SHP77 treated with DMSO at 0.1 percent for 48 hours (cell line): Measurements from ENCODE around the gene IGF1R.
"Not testable (repeated sequence)": the region's sequence is repeated elsewhere in the genome, so short reads cannot be mapped to it uniquely, and the experiment has no call there.

Experiments
- DNase-seq: peaks from one replicate; lab custom pipeline; 2025; lab: John Stamatoyannopoulos, UW

The IGF1R gene

DNA sequence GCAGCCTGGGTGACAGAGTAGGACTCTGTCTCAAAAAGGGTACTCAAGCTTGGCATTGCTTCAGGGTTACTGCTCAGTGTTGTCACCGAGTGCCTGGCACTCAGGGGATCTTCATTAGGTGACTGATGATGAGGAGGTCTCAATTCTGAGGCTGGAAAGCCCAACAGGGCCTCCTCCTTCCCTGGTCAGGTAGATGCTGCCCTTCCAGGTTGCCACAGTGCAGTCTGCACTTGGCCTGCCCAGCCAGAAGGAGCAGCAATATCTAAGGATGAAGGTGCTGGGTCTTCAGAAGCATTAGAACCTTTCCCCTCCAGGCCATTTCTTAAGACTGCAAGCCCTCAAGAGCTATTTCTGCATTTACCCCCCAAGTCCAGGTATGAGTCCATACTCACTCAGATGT lies 317.3 kb downstream of the IGF1R start:
- no peak for DNase-seq

DNA sequence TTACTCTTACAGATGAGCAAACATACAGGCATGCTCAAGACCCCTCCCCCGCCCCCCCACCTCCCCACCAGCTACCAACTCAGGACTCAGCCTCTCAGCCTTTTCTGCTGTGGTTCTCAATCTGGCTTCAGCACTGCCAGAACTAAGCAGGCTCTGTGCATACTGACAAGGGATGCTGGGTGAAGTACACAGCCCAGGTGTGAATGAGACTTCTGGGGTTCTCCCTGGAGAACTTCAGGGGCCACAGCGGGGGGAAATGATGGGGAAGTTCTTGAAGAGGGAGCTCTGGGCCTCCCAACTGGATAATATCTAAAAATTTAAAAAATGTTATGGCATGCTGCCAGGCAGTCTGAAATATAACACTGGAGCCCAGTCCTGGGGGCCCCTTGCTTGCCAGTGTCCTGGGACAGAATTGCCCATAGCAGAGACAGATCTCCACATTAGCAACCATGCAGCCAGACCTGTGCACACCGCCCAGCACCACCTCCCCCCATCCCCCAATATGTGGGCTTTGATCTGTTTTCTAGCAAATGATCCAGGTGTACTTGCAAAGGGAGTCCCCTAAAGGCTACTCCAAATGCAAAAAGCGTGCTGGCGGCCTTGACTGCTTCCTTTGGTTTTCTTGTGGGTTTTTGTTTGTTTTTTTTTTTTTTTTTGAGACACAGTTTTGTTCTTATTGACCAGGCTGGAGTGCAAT lies 317.9 kb downstream of the IGF1R start:
- no peak for DNase-seq

DNA sequence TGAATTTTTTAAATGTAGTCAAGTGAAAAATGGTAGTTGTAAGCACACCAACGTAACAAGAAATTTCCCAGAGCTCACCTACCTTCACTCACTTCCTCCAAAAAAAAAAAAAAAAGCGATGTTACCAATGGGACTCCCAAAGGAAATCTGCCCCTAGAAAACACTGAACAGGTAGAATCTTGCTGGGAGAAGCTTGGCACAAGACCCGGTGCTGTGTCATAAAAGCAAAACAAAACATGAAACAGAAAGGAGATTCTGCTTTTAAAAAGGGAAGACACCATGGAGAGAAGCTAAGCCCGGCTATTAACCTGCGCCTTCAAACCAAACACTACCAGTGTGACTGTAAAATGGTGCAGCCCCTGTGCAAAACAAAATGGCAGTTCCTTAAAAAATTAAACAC lies 318.8 kb downstream of the IGF1R start:
- DNase-seq, result no peak

DNA sequence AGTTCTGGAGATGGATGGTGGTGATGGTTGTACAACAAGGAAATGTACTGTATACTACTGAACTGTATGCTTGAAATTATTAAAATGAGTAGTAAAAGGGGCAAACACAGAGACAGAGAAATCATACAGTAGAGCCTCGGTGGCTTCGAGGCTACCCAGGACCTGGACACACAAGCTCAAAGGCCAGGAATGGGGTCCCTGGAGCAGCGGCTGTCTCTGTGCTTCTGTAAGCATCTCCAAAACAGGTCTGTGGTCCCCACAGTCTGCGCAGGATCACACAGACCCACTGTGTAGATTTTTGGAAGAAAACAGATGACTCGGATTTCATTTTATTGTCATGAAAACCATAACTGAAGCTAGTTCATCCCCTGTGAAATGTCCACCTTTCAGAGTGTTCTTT lies 319.6 kb downstream of the IGF1R start:
- no peak for DNase-seq

DNA sequence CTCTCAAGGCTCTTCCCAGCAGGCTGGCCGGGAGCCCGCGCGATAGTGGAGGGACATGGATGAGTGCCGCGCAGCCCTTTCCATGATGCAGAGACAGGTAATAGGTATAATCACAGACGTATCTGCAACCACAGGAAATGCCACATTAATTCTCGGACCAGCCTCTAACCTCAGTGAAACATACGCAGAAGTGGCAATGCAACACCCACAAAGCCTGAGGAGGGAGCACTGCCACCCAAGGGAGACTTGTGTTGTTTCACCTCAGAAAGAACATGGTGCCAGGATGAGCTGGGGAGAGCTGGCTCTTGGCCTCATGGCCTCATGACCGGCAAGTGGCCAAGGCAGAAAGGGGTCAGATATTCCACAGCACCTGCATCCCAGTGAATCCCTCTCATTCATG lies 320.2 kb downstream of the IGF1R start:
- DNase-seq, result no peak

DNA sequence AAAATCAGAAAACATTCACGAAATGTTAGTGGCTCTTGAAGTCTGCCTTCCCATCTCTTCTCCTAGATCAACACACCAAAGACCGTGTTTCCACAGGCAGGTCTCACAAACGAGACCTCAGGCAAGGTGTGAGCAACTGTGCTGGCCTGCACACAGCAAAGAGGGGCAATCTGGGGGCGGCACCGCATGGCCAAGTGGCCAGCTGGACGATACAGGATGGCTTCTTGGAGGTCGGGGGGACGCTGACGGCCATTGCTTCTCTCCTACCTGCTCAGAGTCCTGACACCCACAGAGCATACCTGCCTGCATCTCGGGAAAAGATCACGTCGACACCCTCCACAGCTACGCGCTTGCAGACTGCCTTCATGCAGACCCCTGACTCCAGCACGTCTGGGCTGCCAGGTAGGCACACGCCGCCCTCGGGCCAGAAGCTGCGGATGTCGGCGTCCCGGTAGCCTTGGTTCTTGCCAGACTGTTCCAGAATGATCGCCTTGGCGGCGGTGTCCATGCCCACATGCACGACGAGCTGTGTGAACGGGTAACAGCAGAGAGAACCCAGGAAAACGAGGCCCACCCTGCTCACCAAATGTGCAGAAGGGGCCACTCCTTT lies 320.9 kb downstream of the IGF1R start:
- DNase-seq, result no peak

DNA sequence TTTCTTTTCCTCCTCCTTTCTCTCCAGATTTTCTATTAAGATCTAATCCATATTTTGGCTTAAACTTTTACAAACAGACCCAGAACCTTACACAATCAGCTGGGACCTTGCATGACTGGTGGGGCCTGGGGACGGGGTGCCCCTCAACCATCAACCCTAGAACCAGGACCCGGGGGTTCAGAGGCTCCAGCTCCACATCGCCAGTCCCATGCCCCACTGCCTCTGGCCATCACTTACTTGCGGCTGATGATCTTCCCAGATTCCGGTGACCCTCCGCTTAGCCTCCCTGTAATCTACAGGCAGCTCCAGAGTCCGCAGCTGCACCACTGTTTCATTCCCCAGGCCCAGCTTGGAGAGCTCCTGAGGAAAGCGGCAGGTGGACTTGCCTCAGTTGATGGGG lies 322.5 kb downstream of the IGF1R start:
- DNase-seq, result no peak

DNA sequence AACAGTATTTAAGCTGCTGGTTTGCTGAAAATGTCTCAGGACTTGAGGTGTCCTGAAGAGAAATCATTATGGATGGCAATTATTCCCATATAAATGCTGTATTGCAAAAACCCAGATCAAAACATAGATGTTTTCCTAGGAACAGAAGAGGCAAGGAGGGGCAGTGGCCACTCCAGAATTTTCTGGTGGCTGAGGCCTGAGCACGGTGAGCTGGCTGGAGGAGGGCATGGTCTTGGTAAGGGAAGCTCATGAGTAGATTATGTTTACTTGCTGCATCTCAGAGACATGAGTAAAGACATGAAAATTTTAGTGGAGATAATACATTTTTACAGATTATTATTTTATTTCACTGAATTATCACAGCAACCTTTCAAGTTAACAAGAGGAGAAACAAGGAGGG lies 328.2 kb downstream of the IGF1R start:
- DNase-seq, result no peak

DNA sequence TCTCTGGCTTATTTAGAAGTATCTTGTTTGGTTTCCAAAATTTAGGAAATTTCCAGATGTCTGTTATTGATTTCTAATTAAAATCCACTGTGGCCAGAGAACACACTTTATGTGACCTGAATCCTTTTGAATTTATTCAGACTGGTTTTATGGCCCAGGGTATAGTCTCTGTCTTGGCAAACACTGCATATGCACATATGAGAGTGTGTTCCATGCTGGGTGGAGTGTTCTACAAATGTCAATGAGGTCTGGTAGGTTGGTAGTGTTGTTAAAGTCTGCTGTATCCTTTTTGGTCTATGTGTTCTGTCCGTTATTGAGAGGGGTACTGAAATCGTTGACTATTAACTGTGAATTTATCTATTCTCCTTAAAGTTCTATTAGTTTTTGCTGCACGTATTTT lies 329.1 kb downstream of the IGF1R start:
- DNase-seq, result no peak

DNA sequence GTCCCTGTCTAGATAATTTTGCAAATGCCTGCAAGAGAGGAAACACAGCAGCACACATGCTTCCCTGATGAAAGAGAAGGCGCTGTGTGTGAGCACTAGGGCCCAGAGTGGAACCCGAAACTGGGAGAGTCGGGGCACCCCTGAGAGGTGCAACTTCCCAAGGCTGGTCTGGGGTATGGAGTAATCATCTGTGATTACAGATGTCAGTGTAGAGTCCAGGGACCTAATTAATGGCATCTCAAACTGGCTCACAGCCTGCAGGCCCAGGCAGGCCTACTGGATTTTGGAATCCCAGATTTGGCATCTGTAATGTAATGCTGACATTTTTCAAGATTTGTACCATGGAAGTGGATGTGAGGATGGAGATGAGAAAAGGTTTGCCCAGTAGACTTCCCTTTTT lies 329.8 kb downstream of the IGF1R start:
- DNase-seq, result no peak

DNA sequence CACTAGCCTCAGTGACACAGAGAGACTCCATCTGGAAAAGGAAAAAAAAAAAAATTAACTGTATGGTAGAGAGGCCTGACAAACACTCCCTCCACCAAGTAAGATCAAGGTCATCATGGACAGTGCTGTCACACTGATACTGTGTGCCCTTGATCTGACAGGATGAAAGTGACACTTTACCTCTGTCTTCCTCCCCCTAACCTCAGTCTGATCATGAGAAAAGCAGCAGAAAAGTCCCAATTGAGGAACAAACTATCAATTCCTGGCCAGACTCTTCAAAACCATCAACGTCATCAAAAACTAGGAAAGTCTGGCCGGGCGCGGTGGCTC lies 332.5 kb downstream of the IGF1R start:
- no peak for DNase-seq

DNA sequence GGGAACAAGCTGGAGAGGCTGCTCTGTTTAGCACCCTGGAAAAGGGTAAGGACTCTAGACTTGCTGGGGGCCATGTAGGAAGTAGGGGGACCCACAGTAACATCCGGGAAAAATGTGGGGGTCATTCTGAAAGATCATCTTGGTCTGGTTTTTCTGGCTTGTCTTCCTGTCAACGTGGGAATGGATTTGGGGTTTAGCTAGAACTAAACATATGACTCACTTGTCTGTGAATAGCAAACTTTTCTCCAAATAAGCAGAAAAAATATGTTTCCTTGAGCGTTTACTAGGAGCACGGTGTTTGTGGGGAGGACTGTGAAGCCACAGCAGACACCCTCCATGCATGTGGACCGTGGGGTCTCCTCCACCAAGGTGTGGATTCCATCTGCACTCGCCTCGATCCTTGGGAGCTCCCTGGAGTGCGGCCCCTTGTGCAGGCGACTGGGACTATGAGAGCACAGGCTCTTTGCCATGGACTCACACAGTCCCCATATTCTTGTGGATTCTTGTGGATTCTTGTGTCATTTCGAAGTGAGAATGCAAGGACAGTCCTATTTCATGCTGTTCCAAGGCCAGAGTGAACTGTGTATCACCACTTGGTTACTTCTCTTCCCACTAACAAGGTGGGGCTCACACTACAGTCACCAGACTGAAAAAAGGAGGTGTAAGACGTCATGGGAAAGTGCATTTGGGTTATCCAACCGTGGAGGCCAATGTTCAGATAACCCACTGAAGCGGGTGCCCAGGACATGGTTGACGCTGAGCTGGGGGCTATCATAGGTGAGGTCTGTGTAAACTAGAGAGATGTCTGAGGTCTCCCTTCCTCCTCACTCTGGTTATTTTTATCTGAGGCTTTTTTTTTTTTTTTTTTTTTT lies 333.7 kb downstream of the IGF1R start:
- DNase-seq, result no peak

DNA sequence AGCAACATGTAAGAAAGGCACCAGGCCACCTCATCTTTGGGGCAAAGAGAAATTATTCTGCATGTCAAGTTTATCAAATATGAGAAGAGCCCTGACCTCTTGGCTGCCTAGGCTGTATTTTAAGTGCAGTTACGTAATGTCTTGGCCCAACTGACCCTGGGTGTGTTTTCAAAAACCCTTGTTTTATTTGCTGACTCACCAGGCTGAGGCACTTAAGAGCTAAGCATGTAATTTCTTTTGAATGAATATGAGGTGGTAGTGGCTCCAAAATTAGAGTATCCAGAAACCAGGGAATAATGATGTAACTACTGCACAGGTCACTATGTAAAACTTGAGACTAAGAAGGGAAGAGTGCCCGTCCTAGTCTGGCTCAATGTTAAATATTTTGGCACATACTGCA lies 335.0 kb downstream of the IGF1R start:
- DNase-seq, result no peak

DNA sequence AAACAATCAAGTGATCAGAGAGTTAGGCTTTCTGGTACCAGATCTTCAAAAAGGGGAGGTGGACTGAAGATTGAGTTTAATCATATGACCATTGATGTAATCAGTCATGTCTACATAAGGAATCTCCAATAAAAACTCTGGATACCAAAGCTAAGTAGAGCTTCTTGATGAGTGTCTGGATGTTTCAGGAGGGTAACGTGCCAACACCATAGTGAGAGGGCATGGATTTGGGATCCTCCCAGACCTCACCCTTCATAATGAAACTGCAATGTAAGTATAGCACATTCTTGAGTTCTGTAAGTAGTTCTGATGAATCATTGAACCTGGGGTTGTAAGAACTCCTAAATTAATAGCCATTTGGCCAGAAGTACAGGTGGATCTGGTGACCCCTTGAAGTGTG lies 337.9 kb downstream of the IGF1R start:
- DNase-seq, result no peak

DNA sequence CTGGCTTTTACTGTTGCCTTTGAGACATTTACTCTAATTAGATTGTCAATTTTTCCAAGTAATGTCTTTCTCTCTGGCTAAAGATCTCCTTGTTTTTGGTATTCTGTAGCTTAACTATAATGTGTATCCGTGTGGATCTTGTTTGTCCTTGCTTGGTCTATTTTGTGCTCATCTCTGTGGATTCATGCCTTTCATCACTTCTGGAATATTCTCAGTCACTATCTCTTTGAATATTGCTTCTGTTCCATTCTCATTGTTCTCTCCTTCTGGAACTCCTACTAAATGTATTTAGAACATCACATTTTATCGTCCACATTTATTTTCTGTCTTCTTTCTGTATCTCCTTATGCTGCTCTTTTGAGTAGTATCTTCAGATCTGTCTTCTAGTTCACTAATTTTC lies 346.6 kb downstream of the IGF1R start:
- DNase-seq, result no peak

DNA sequence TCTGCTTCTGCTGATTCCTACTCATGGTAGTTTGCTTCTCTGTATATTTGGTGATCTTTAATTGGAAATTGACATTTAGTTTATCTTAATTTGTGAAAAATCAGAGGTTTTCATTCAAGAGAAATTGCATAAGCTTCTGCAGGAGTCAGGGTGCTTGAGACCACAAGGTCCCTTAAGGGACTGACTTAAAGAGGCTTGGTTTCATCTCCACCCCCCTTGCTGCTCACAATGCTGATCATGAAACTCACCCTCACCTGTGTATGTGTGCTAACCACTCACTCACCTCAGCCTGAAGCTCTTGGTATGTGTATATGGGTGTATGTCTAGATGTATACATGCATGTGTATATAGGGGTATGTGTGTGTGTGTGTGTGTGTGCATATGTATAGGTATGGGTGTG lies 347.8 kb downstream of the IGF1R start:
- DNase-seq, result no peak

DNA sequence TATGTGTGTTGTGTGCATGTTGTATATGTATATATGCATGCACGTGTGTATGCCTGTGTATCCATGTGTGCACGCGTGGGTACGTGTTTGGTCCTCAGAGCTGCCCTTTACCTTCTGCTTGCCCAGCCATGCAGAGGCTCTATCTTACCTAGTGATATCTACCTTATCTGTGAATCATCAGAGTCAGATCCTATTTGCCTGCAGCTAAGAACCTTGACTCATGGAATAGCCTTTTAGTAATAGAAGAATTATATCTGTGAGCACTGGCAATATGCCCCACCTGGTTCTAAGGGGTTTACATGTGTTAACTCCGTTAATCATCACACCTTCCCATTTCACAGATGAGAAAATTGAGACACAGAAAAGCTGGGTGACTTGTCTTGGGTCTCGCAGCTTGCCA lies 348.3 kb downstream of the IGF1R start:
- DNase-seq, result no peak

DNA sequence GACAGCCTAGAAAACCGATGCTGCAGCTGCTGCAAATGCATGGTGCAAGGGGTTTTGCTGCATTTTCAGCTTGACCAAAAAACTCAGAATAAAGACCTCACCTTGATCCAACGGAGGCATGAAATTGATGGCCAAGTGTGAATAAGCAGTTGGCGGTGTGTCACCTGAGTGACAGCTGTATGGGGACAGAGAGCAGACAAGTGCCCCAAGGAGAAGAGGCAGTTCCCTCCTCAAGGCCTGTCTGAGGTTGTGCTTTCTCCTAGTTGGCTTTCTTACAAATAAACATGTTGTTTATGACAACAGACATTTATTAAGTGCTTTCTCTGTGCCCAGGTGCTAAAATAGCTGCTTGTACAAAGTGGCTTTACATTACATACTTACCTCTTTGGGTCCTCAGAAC lies 349.0 kb downstream of the IGF1R start:
- DNase-seq, result no peak

DNA sequence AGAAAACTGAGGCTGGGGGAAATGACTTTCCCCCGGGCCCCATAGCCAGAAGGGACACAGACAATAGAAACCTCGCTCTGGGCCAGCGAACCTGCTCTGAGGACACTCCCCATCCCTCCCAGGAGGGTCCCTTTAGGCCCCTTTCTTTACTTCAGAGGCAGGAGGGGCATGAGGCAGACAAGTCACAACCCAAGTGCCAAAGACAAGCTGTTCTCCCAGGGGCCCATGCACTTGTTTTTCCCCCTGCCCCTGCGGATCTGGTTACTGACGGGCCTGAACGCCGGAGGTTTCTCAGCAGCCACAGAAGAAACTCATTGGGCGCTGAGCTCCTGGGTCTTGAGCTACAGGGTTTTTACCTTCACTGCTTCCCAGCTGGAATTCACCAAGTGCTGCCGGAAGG lies 349.4 kb downstream of the IGF1R start:
- no peak for DNase-seq

DNA sequence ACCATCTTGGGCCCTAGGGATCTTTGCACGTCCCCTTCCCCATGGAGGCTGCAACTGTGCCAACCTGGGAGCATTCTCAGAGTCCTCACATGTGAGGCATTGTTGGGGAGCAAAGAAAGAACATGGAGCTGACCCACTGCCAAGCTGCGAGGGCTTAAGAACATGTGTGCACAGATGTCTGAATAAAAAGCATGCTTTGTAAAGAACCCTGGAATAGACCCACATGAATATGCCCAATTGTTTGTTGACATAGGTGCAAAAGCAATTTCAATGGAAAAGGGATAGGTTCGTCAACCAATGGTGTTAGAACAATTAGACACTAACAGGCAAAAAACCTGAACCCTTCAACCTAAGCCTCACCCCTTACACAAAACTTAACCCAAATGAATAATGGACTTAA lies 349.9 kb downstream of the IGF1R start:
- DNase-seq, result no peak

DNA sequence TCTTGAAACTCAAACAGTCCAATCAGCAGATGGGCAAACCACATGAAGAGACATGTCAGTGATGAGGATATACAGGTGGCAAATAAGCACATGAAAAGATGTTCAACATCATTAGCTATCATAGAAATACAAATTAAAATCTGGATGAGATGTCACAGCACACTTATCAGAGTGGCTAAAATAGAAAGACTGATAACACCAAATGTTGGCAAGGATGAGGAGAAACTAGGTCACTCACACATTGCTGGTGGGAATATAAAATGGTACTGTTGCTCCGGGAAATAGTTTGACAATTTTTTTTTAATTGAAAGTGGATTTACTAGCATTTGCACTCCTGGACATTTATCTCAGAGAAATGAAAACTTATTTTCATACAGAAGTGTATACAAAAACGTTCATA lies 350.9 kb downstream of the IGF1R start:
- no peak for DNase-seq

DNA sequence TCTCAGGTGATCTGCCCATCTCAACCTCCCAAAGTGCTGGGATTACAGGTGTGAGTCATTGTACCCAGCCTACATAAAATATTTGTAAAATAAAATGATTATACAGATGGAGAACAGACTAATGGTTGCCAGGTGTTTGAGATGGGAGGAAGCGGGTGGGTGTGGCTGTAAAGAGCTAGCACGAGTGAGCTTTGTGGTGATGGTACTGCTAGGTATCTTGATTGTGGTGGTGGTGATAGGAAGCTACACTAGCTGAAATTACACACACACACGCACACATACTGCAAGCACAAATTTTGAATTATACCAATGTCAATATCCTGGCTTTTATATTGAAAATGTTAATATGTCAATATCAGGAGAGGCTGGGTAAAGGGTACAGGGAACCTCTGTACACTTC lies 353.9 kb downstream of the IGF1R start:
- no peak for DNase-seq

DNA sequence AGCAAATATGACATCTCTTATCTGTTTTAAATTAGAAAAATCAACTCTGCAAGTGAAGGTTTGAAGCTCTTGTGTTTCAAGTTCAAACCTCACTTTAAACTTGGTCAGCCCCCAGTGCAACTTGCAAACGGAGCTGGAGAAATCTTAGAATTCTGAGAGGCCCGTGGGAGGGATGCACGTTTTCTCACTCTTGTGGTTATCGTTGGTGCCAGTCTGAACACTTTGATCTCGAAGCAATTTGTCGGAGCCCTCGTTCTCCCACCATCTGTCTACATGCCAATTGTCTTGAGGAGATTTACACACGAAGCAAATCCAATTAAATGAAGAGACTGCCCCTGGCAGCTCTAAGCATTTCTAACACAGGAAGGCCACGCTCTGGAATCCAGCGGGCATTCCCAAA lies 355.0 kb downstream of the IGF1R start:
- DNase-seq, result not testable (repeated sequence)
